ENCODE measurements around the gene COL13A1.

COL13A1 gene

DNA sequence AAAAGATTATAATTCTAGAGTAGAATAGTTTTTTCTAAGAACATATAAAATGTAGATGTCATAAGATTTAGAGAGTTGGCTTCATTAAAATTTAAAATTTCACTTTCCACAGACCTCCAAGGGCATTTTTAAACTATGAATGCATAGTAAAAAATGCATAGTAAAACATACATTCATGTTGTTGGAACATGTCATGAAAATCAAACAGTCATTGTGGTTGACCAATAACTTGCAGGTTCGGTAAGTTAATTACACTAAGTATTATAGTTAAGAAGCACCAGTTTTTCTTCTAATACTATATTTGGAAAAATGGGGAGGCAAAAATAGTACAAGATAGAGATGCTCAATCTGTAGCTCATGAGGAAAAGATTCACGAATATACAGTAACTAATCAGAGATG is 189.4 kb downstream of the COL13A1 start:
- DNase-seq (ENCODE audit: low spot score) = no peak
- no peaks in the 10 kb centered on the region for H3K36me3 Mint-ChIP-seq (ENCODE audit: low read depth)
- no peaks in the 10 kb centered on the region for H3K4me1 Mint-ChIP-seq (ENCODE audit: low read depth)
- H3K9me3 Mint-ChIP-seq = no peaks in the 10 kb centered on the region
- no peak overlapping the region for H3K27ac Mint-ChIP-seq
- H3K27me3 Mint-ChIP-seq (ENCODE audit: low read depth) = peaks cover 31% of the 10 kb centered on the region
- no peak overlapping the region for H3K4me3 Mint-ChIP-seq

DNA sequence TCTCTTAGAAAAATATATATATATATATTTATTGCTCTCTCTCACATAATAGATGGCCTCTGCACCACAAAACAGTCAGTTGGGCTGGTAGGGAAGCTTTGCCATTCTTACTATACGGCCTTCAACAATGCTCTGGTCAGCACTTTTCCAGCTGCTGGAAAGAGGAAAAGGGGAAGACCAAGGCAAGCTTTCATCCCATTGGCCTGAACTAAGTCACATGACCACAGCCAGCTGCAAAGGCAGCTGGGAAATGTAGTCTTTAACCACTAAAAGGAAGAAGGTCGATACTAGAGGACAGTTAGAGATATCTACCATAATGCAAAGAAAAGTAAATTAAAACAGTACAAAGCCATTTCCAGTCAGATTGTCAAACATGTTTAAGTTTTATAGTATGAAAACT is 192.6 kb downstream of the COL13A1 start:
- Mint-ChIP-seq H3K4me1 (ENCODE audit: low read depth) (no peaks in the 10 kb centered on the region), H3K36me3 (ENCODE audit: low read depth) (no peaks in the 10 kb centered on the region), H3K9me3 (no peaks in the 10 kb centered on the region), H3K4me3 (no peak overlapping the region), H3K27ac (no peak overlapping the region), H3K27me3 (ENCODE audit: low read depth) (peaks cover 22% of the 10 kb centered on the region)
- no peak for DNase-seq (ENCODE audit: low spot score)

- no peak overlapping the region for H3K27ac Mint-ChIP-seq
- peaks cover 19% of the 10 kb centered on the region for H3K27me3 Mint-ChIP-seq (ENCODE audit: low read depth)
- H3K4me1 Mint-ChIP-seq (ENCODE audit: low read depth) = no peaks in the 10 kb centered on the region
- H3K36me3 Mint-ChIP-seq (ENCODE audit: low read depth) = no peaks in the 10 kb centered on the region
- no peak overlapping the region for H3K4me3 Mint-ChIP-seq
- no peaks in the 10 kb centered on the region for H3K9me3 Mint-ChIP-seq
- DNase-seq (ENCODE audit: low spot score) = no peak
These were observed 194.9 kb downstream of the COL13A1 start for GRCh38 chr10:69996611-69997010.

- H3K4me3 Mint-ChIP-seq = no peak overlapping the region
- no peaks in the 10 kb centered on the region for H3K4me1 Mint-ChIP-seq (ENCODE audit: low read depth)
- H3K27me3 Mint-ChIP-seq (ENCODE audit: low read depth) = peaks cover 28% of the 10 kb centered on the region
- H3K36me3 Mint-ChIP-seq (ENCODE audit: low read depth) = no peaks in the 10 kb centered on the region
- H3K9me3 Mint-ChIP-seq = no peaks in the 10 kb centered on the region
- H3K27ac Mint-ChIP-seq = no peak overlapping the region
- no peak for DNase-seq (ENCODE audit: low spot score)
These were observed 198.6 kb downstream of the COL13A1 start for GRCh38 chr10:70000262-70000661.

- Mint-ChIP-seq H3K4me1 (ENCODE audit: low read depth) (no peaks in the 10 kb centered on the region), H3K27me3 (ENCODE audit: low read depth) (peaks cover 53% of the 10 kb centered on the region), H3K4me3 (no peak overlapping the region), H3K27ac (no peak overlapping the region), H3K36me3 (ENCODE audit: low read depth) (no peaks in the 10 kb centered on the region), H3K9me3 (no peaks in the 10 kb centered on the region)
- DNase-seq (ENCODE audit: low spot score) = no peak
These were observed 205.6 kb downstream of the COL13A1 start for GRCh38 chr10:70007116-70007820.
